ENCODE measurements around the gene PCA3.
A peak's percentile ranks its signal among the peaks of the same experiment; 100 is the strongest.

PCA3 gene

GRCh38 chr9:76756268-76756640, 8.0 kb upstream of the PCA3 start:
- peak; percentile 67 for FAIRE-seq
- no peak for DNase-seq (ENCODE audit: insufficient read length, low spot score)

- FAIRE-seq (no peak), DNase-seq (ENCODE audit: insufficient read length, low spot score) (no peak)
Measured at GRCh38 chr9:76756941-76757673, 7.1 kb upstream of the PCA3 start.

- FAIRE-seq, result no peak
- no peak for DNase-seq (ENCODE audit: insufficient read length, low spot score)
Measured at GRCh38 chr9:76758476-76758875, 5.8 kb upstream of the PCA3 start.

GRCh38 chr9:76759732-76760131, 4.5 kb upstream of the PCA3 start:
- DNase-seq (ENCODE audit: insufficient read length, low spot score), result no peak
- FAIRE-seq, result no peak

GRCh38 chr9:76761448-76761847, 2.8 kb upstream of the PCA3 start:
- DNase-seq (ENCODE audit: insufficient read length, low spot score), result no peak
- FAIRE-seq, result no peak

GRCh38 chr9:76766126-76766525, 1.9 kb downstream of the PCA3 start:
- no peak for DNase-seq (ENCODE audit: insufficient read length, low spot score)
- no peak for FAIRE-seq

- no peak for DNase-seq (ENCODE audit: insufficient read length, low spot score)
- FAIRE-seq, result no peak
Measured at GRCh38 chr9:76772686-76773445, 8.6 kb downstream of the PCA3 start.

GRCh38 chr9:76784881-76785280, 20.6 kb downstream of the PCA3 start:
- FAIRE-seq, result no peak

GRCh38 chr9:76785501-76785900, 21.3 kb downstream of the PCA3 start:
- no peak for DNase-seq (ENCODE audit: insufficient read length, low spot score)
- no peak for FAIRE-seq

More at GRCh38 chr9:76784881-76785280, 20.6 kb downstream of the PCA3 start:
- DNase-seq (ENCODE audit: insufficient read length, low spot score), result no peak

- FAIRE-seq, result no peak
- no peak for DNase-seq (ENCODE audit: insufficient read length, low spot score)
Measured at GRCh38 chr9:76787677-76788076, 23.4 kb downstream of the PCA3 start.

- DNase-seq (ENCODE audit: insufficient read length, low spot score) (no peak), FAIRE-seq (no peak)
Measured at GRCh38 chr9:76789840-76790239, 25.6 kb downstream of the PCA3 start.

- no peak for DNase-seq (ENCODE audit: insufficient read length, low spot score)
- FAIRE-seq, result no peak
Measured at GRCh38 chr9:76793784-76794431, 29.7 kb downstream of the PCA3 start.

GRCh38 chr9:76796296-76796695, 32.1 kb downstream of the PCA3 start:
- FAIRE-seq, result no peak
- DNase-seq (ENCODE audit: insufficient read length, low spot score), result no peak

GRCh38 chr9:76798527-76798926, 34.3 kb downstream of the PCA3 start:
- FAIRE-seq, result no peak
- DNase-seq (ENCODE audit: insufficient read length, low spot score), result no peak

- no peak for FAIRE-seq
- DNase-seq (ENCODE audit: insufficient read length, low spot score), result no peak
Measured at GRCh38 chr9:76799473-76799872, 35.2 kb downstream of the PCA3 start.

- FAIRE-seq (no peak), DNase-seq (ENCODE audit: insufficient read length, low spot score) (no peak)
Measured at GRCh38 chr9:76800901-76801300, 36.7 kb downstream of the PCA3 start.

- FAIRE-seq, result no peak
- no peak for DNase-seq (ENCODE audit: insufficient read length, low spot score)
Measured at GRCh38 chr9:76803083-76803482, 38.8 kb downstream of the PCA3 start.

- DNase-seq (ENCODE audit: insufficient read length, low spot score) (no peak), FAIRE-seq (no peak)
Measured at GRCh38 chr9:76803762-76804161, 39.5 kb downstream of the PCA3 start.

GRCh38 chr9:76808636-76809035, 44.4 kb downstream of the PCA3 start:
- DNase-seq (ENCODE audit: insufficient read length, low spot score) (no peak), FAIRE-seq (no peak)

GRCh38 chr9:76810377-76810957, 46.2 kb downstream of the PCA3 start:
- peak; percentile 82 for FAIRE-seq
- no peak for DNase-seq (ENCODE audit: insufficient read length, low spot score)

GRCh38 chr9:76812591-76812990, 48.4 kb downstream of the PCA3 start:
- FAIRE-seq (no peak), DNase-seq (ENCODE audit: insufficient read length, low spot score) (no peak)

Data from GM19239 (cell line).